ENCODE measurements around the gene CHCHD6.

- no peak for TF ChIP-seq SP1 (IDR thresholded peaks at IDR 0.05)
- TF ChIP-seq HNF4A (conservative IDR thresholded peaks at IDR 0.05): no peak
Observed at GRCh38 chr3:126923423-126923822, 219.4 kb downstream of the CHCHD6 start.

Measured in liver (tissue), 2 donors.